ENCODE results near the gene JAKMIP3.

The JAKMIP3 gene

DNA sequence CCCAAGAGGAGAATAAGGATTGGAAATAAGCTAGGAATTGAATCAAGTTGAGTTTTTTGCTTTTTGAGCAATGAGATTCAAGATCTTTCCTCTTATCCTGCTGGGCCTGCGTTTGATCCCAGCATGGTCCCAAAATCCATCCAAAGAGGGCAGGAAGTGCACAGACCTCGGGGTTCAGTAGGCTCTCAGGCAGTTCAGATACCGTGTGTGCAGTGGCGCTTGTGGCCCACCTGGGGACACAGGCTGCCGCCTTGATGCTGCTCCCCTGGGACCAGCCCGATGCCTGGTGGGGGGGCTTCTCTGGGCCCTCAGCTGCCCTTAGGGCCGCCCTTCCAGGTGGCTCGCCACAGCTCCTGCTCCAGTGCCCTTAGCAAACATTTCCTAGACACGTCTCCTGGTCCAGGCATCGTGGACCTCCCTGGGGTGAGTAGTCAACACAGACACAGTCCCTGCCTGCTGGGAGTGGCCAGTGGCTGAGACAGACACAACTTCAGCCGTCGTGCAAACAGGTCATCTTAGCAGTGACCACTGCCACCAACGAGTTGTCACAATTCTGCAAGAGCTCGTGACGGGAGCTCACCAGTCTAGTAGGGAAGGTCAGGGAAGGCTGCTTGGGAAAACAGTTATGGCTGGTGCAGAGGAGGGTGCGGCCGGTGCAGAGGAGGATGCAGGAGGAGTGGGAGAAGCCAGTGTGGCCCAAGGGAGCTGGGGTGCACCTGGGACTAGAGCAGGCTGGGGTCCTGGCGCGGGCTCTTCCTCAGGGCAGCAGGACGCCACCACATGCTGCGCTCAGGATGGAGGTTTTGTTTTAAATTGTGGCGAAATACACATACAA, 21.7 kb upstream of the JAKMIP3 start:
- DNase-seq (ENCODE audit: low spot score) = no peak

DNA sequence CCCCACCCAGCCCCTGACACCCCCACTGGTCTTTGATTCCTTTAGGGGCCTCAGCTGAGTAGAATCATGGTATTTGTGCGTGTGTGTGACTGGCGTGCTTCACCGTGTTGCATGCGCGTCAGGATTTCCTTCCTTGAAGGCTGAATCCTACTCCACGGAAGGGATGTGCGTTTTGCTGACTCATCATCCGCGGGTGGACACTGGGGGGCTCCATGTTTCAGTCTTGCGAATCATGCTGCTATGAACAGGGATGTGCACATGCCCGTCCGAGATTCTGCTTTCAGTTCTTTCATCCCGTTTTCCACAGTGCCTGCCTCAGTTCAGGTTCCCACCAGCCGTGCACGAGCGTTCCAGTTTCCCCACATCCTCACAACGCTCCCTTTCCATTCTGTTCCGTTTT, 20.9 kb upstream of the JAKMIP3 start:
- no peak for DNase-seq (ENCODE audit: low spot score)

DNA sequence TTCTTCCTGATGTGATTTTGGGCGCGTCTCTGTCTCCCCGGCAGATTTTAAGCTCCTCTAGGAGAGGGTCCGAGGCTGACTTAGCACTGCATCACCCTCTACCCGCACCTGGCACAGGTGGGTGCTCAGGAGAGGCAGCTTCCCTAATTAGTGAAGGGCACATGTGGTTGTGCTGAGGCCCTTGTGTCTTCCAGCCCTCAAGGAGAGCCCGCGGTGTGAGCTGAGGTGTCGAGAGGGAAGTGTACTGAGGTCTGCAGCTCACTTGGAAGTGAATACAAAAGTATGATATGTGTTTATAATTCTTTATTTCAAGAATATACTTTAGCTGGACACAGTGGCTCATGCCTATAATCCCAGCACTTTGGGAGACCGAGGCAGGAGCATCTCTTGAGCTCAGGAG, 20.4 kb upstream of the JAKMIP3 start:
- DNase-seq (ENCODE audit: low spot score) = no peak

DNA sequence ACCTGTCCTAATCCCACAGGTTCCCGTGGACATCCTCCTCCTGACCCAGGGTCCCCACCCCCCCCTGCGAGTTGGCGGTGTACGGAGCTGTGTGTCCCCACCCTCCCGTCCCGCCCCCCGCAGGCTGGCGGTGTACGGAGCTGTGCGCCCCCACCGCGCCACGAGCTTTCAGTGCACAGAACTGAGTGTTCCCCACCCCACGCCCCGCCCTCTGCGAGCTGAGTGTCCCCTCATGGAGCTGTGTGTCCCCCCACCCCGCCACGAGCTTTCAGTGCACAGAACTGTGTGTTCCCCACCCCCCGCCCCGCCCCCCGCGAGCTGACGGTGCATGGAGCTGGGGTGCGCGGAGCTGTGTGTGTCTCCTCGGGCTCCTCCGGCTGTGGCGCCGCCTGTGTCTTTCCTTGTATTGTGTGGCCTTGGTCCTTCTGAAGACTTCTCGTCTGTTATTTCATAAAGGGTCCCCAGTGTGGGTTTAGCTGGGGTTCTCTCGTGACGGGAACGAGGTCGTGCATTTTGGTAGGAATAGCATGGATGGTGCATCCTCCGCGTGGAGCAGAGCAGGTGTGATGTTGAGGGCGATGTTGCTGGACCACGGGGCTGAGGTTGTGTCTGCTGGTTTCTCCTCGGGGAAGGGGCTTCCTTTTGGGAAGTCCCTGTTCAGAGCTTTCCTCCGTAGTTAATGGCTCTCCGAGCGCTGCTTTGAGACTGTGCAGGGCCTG, 18.0 kb upstream of the JAKMIP3 start:
- no peak for DNase-seq (ENCODE audit: low spot score)

DNA sequence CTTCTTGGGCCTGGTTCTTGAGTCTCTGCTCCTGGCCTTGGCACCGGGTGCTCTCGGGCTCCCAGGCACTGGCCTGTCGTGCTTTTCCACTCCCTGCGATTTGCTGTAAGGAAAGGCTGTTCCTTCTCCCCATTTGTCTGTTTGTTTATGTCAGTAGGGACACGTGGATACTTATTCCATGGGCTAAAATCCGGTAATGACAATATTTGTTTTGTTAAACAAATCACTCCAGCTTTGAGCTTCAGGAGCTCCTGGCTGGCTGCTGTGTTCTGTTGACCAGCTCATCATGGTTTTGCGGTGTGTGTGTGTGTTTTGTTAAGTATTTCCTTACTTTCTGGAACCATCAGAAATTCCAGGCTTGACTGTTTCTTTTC, 17.5 kb upstream of the JAKMIP3 start:
- no peak for DNase-seq (ENCODE audit: low spot score)

DNA sequence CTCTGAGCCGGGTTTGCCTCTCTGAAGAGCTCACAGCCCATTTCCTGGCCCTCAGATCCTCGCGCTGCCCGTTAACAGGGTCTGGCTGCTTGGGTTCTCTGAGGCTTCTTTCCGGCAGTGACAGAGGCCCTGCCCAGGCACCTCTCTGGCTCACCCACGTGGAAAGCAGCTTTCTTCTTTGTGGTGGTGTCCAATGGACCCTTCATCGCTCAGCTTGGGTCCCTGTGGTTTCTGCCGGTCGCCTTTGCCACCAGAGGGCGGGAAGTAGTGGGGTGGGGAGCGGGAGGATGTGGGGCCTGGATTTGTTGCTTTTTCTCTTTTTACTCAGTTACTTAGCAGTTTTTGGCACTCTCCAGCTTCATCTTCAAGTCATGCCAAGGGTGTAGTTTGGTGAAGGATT, 15.6 kb upstream of the JAKMIP3 start:
- DNase-seq (ENCODE audit: low spot score) = no peak

DNA sequence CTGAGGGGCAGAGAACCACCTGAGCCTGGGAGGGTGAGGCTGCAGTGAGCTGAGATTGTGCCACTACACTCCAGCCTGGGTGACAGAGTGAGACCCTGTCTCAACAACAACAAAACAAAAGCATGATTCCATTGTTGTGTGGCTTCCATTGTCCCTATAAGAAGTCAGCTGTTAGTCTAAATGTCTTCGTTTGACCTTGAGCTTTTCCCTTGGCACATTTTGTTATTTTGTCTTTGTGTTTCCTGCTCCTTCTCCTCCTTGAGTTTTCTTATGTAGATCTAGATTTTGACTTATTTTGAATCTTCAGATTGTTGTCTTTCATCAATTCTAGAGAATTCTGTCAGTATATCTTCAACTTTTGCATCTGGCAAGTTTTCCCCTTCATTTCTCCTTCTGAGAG, 13.6 kb upstream of the JAKMIP3 start:
- no peak for DNase-seq (ENCODE audit: low spot score)

DNA sequence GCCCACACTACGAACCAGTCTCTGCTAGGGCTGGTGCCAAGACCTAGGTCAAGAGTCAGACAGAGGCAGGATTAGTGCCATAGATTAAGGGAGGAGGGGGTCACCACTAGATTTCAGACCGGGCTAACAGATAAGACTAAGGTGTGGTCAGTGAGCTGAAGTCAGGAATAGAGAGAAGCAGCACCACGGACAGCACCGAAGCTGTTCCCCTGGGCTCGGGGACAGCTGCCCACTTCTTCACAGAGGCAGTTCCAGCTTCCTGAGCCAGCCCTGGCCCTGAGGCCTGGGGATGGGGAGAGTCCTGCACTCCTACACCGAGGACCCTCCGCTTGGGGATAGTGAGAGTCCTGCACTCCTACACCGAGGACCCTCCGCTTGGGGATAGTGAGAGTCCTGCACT, 11.2 kb upstream of the JAKMIP3 start:
- DNase-seq (ENCODE audit: low spot score) = no peak

DNA sequence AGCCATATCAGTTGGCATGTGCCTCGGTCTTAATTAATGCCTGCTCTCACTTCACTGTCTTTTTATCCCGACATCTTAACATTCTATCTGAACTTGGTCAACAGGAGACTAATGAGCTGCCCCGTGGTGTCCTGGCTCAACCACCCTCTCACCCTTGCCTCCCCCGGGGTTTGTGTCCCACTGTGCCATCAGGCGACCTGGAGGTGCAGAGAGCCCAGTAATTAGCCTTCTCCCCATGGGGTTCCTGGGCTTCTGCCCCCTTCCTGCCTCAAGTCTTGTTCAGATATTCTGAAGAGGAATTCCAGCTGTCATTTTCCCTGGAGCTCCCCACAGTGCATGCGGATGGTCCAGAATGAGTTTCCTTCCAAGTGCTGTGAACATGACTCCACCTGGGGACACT, 10.1 kb upstream of the JAKMIP3 start:
- DNase-seq (ENCODE audit: low spot score) = no peak

DNA sequence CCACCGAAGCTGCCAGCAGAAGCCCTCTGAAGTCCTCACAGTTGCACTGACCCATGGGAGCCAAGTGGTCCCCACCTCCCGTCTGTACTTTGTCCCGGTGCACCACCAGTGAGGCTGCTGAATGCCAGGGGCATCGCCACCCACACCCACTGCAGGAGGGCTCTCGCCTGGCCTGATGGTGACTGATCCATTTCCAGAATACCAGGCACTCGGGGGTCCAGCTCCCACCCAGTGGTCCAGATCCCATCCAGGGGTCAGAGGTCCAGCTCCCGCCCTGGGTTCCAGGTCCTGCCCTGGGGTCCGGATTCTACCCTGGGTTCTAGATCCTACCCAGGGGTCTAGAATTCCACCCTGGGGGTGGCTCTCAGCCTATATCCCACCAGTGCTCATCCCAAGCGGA, 9.1 kb upstream of the JAKMIP3 start:
- no peak for DNase-seq (ENCODE audit: low spot score)

DNA sequence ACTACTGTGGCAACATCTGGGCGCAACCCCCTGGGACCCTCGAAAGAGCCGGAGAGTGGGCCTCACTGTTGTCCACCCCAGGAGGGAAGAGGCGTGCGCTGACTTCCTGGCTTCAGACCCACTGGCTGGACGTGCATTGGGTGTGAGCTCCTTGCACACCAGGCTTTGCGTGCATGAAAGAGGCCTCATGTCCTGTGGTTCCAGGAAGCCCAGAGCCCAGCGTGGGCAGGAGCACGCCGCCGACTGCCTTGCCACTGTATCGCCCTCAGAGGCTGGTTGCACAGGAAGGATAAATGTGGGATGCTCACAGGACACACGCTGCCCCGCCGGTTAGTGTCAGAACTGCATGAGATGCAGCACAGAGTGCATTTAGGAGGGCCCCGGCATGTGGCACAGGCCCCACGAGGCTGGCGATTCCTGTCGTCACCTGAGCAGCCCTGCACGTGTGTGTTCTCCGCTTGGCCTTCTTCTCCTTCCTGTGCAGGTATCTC, 8.5 kb upstream of the JAKMIP3 start:
- no peak for DNase-seq (ENCODE audit: low spot score)

DNA sequence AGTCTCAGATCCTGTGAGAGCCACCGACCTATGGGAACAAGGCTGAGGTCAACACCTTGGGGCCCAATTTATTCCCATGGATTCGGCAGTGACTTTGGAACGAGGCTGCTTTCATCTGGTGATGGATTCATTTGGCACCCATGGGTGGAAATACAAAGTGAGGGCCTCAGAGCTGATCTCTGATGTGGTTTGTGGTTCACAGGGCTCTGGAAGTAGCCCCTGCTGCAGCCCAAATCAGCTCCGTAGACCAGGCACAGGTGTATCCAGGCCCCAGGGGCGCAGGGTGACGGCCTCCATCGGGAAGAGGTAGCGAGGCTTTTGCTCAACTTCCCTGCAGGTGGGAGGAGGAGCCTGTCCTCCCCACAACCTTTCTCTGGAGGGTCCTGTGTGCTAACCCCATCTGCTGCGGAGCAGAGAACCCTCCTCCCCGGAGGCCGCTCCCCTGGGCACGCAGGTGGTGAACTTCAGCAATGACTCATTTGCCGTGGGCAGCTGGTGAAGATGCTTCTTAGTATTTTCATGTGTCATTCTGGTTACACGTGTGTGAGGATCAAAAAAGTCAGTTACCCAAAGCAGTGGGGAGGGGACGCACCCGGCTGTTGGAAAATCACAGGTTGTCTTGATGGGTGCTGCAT, 7.5 kb upstream of the JAKMIP3 start:
- no peak for DNase-seq (ENCODE audit: low spot score)

DNA sequence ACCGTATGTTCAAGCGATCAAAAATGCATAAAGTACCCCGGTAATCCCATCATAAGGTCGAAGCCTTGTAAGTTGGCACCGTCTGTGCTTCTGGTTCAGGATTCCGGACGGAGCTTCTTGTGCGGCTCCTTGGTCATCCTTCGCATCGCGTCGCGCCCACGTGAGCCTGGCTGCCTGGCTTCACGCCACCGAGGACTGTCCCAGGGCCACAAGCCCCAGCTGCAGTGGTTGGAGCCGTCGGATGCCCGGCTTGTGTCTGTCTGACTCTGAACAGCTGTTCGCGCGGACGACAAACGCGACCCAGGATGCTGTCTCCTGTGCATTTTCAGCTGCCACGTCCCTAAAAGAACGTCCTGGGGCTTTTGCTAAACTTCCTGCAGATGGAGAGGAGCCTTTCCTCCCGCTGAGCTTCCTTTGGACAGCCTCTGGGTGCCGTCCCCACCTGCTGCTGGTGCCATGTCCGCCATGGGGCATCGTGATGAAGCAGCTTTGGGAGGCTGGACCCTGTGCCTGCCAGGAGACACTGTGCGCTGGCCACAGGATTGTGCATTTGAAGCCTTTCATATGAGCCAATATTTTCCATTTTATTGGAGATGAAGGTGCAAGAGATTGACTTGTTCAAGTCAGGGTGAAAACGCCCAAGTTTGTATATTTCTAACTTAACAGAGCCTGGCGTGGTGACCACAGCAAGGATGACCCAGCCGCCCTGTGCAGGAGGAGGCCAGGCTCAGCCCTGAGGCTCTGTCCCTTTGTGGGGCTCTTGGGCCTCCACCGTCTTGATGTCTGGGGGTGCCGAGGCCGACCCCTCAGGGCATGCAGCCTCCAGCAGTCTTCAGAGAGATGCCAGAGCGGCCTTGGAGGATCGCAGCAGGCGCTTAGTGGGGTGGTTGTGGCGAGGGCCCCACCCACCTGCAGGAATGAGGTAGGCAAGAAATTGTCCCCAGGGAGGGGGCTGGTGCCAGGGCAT, 6.7 kb upstream of the JAKMIP3 start:
- no peak for DNase-seq (ENCODE audit: low spot score)

DNA sequence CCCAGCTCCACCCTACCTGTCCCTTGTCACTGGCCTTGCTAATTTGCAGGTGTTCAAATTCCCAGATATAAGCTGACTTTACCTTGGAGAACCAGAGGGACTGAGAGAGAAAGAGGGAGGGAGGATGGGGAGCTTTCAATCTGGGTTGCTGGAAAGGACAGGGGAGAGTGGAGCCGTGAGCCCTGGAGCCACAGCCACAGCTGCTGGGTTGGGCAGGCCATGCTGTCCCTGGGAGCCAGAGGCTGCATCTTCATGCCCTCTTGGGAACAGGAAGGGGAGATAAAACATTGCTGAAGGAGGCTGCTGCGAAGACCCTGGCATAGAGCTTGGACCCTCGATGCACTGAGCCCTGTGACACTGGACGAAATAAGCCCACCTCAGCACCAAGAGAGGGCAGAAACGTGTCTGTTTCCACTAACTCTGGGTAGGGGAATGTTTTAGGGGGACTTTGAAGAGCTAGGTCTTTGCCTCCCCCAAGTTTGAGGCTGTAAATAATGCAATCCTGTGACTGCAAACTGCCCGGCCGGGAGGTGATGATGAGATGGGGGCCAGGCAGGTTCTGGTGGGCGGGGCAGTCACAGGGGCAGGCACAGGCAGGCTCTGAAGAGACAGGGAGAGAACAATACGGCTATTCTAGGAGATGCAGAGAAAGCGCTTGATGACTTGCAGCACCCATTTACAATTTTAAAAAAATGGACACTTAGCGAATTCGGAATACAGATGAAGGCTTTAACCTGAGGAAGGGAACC, 5.8 kb upstream of the JAKMIP3 start:
- DNase-seq (ENCODE audit: low spot score) = no peak

DNA sequence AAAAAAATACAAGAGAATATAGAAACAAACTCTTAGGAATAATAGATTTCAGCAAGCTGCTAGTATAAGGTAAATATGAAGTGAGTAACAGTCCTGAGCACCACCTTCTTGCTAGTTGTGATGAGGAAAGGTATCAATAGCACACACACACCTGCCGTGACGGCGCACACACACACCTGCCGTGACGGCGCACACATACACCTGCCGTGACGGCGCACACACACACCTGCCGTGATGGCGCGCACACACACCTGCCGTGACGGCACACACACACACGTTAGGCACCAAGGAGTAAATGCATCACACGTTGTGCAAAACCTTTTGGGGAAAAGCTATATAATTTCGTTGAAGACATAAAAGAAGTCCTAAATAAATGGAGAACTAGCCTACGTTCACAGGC, 4.7 kb upstream of the JAKMIP3 start:
- no peak for DNase-seq (ENCODE audit: low spot score)

DNA sequence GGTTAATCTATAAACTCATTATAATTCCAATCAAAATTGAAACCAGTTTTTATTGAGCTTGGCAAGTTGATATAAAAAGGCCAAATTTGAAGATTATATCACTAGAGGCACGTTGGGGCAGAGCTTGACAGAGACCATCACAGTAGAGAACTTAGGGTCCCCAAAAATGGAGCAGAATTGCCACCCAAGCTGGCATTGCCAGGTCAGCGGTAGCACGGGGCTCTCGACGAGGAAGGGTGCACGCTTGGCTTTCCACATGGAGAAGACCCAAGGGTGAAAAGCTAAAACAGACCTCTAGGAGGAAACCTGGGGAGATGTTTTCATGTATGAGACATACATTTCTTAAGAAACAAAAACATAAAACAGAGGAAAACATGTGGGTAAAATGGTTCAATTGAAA, 4.3 kb upstream of the JAKMIP3 start:
- DNase-seq (ENCODE audit: low spot score) = no peak

DNA sequence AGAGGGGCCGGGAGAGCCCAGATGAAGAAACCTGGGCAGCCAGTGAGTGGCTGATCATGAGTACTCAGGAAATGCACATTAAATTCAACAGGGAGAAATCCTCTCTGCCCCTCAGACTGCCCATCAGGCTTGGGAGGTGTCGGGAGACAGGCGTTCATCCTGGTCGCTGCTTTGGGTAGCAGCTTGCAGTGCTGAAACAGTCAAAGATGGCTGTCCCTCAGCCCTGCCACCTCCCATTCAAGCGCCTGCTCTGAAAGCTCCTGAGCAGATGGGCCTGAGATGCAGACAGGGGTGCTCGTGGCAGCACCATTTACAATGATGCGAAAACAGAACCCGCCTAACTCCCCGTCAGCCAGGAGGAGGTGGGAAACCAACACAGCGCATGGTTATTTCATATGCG, 3.6 kb upstream of the JAKMIP3 start:
- DNase-seq (ENCODE audit: low spot score) = no peak

DNA sequence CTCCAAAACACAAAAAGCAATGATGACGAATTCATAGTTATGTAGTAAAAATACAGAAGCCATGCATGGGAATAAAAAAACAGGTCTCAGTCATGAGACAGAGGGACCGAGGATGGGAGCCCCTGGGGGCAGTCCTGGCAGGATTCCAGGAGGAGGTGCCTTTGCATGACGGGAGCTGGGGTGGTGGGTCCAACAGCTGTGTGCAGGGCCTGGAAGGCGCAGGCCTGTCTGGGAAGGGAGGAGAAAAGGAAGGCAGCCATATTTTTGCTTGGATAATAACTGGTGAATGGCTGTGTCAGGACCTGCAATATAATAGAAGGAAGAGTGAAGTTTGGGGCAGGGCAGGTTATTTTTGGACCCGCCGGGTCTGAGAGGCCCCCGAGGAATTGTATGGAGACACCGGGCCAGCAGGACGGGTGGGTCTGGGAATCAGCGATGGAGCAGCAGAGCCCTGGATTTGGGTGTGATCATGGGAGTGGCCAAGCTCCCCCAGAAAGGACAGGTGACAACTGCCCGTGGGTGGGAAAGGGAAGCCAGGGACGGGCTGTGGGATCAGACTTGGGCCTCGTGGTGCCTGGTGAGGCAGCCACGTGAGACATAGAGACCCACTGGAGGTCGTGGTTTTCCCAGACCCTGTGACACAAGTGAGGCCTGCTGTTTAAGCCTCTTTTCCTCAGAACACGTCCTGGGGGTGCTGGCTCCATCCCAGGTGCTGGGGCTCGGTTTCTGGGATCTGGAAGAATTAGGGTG, 2.9 kb upstream of the JAKMIP3 start:
- DNase-seq (ENCODE audit: low spot score) = no peak

DNA sequence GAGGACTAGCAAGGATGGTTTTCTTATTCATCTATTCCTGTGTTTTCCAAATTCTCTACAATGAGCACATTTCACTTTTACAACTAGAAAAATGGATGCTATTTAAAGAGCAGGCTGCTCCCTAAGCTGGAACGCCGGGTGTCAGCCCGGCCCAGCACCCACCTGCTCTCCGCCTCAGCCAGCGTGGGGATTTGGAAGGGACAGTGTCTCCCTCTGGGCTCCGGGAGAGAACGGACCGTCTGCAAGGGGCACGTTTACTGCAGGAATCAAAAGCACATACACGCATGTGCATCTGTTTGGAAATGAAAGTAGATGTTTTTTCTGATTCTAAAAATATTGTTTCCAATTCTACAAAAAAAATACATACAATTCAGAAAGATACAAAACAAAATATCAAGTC, 2.3 kb upstream of the JAKMIP3 start:
- DNase-seq (ENCODE audit: low spot score) = no peak

DNA sequence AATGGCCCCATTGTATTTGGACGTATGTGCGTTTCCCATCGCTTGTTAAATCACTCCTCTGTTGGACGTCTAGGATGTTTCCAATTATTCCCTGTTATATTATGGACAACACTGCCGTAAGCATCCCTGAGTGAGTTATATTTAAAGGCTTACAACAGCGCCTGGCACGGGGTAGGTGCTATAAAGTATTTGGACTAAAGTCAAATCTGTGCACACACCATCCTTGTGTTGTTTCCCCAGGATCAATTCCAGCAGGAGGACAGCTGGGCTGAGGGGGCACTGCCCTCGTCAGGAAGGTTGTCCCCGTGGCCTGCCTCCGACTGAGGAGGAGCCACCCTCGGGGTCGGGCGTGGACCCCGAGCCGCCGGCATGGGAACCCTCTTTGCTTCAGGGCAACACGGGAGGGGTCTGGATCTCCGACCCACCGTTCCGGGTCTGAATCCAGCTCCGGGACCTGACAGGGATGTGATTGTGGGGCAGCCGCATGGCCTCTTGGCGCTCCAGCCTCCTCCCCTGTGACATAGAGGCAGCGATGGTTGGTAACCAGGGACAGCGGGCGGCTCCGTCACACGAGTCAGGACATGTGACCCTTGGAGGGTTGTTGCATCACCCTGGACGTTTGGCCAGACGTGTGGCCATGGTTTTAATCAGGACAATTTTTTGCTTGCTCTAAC, 1.5 kb upstream of the JAKMIP3 start:
- DNase-seq (ENCODE audit: low spot score) = no peak
